HCT116 (cell line): ENCODE measurements around the gene ZNF536.

Source experiments
- CBX3 ChIP-seq: IDR thresholded peaks from 2 replicates; pipeline ENCODE4 v1.6.1; 2012; ENCODE audit warnings: low read depth
- CTCF ChIP-seq, 3 experiments: fragments of 200-600 bp in 1 of 3; sonication (generic) in 1 of 3; IDR thresholded peaks in 2 of 3; conservative IDR thresholded peaks in 1 of 3; 2 replicates each; pipeline ENCODE4 v1.5.1; 2012 to 2017; ENCODE audit warnings: low read depth in 2 of 3, low read length in 2 of 3, antibody characterized with exemption in 1 of 3, borderline replicate concordance in 1 of 3, control low read depth in 1 of 3, mild to moderate bottlenecking in 1 of 3, mixed read lengths in 1 of 3, mixed run types in 1 of 3, moderate library complexity in 1 of 3; ENCODE audit not compliant: insufficient read depth in 1 of 3
- ELF1 ChIP-seq: IDR thresholded peaks from 2 replicates; pipeline ENCODE4 v1.6.1; 2012; ENCODE audit warnings: low read depth, borderline replicate concordance
- EZH2 ChIP-seq: fragments of 200-600 bp; sonication (generic); IDR thresholded peaks from 2 replicates; pipeline ENCODE4 v1.6.1; 2017; ENCODE audit warnings: antibody characterized with exemption, mixed run types
- EZH2phosphoT487 ChIP-seq: fragments of 200-600 bp; IDR thresholded peaks from 2 replicates; pipeline ENCODE4 v1.6.1; 2018; ENCODE audit warnings: antibody characterized with exemption, borderline replicate concordance
- POLR2A ChIP-seq: IDR thresholded peaks from 2 replicates; pipeline ENCODE4 v1.7.0; 2011; ENCODE audit warnings: borderline replicate concordance; ENCODE audit not compliant: insufficient read depth, insufficient read length; ENCODE audit errors: extremely low read depth
- POLR2AphosphoS5 ChIP-seq: IDR thresholded peaks from 2 replicates; pipeline ENCODE4 v1.6.1; 2011; ENCODE audit warnings: mild to moderate bottlenecking, low read depth, low read length, moderate library complexity
- RAD21 ChIP-seq: IDR thresholded peaks from 2 replicates; pipeline ENCODE4 v1.6.1; 2012; ENCODE audit warnings: low read depth, mild to moderate bottlenecking
- SP1 ChIP-seq: IDR thresholded peaks from 2 replicates; pipeline ENCODE4 v1.6.1; 2012; ENCODE audit warnings: low read depth
- ZFX ChIP-seq: fragments of 450-650 bp; IDR thresholded peaks from 2 replicates; pipeline ENCODE4 v1.6.1; 2017
- ZNF274 ChIP-seq: fragments of 200-500 bp; sonication (Bioruptor generic); IDR thresholded peaks from 2 replicates; pipeline ENCODE4 v1.6.1; 2014; ENCODE audit warnings: mild to moderate bottlenecking, low read depth, low read length, inconsistent platforms

GRCh38 chr19:30450100-30450499 is 77.9 kb downstream of the ZNF536 start:
- no peak for TF ChIP-seq EZH2
- no peak for TF ChIP-seq ZFX
- no peak for TF ChIP-seq CTCF (IDR thresholded peaks at IDR 0.05 in 2 of 3, conservative IDR thresholded peaks at IDR 0.05 in 1 of 3; ENCODE audit: borderline replicate concordance in 1 of 3, insufficient read depth in 1 of 3, low read depth in 2 of 3, low read length in 2 of 3)
- TF ChIP-seq ELF1 = no peak
- no peak for TF ChIP-seq SP1
- no peak for TF ChIP-seq POLR2A
- no peak for TF ChIP-seq CBX3
- no peak for TF ChIP-seq ZNF274
- TF ChIP-seq POLR2AphosphoS5 = no peak
- no peak for TF ChIP-seq EZH2phosphoT487
- no peak for TF ChIP-seq RAD21
